Fibroblast of skin of right biceps (primary cell): Measurements from ENCODE around the gene DNAJC6.

ENCODE experiments used
- DNase-seq: peaks from one replicate; pipeline ENCODE4 v3.0.0-alpha.2; 2013

The DNAJC6 gene

GRCh38 chr1:65409816-65410326, 100.5 kb downstream of the DNAJC6 start:
- no peak for DNase-seq

- DNase-seq = peak; percentile 41
Observed at GRCh38 chr1:65412256-65412983, 103.1 kb downstream of the DNAJC6 start.

- peak; percentile 86 for DNase-seq
Observed at GRCh38 chr1:65412984-65413375, 103.6 kb downstream of the DNAJC6 start.

GRCh38 chr1:65414538-65414937, 105.2 kb downstream of the DNAJC6 start:
- no peak for DNase-seq

GRCh38 chr1:65416767-65417166, 107.4 kb downstream of the DNAJC6 start:
- no peak for DNase-seq

- DNase-seq = no peak
Observed at GRCh38 chr1:65417729-65418128, 108.4 kb downstream of the DNAJC6 start.

- DNase-seq = no peak
Observed at GRCh38 chr1:65418522-65419185, 109.3 kb downstream of the DNAJC6 start.

- DNase-seq = peak; percentile 98
Observed at GRCh38 chr1:65419681-65420589, 110.6 kb downstream of the DNAJC6 start.

- no peak for DNase-seq
Observed at GRCh38 chr1:65420590-65421350, 111.4 kb downstream of the DNAJC6 start, which contains the start of the genes LEPR and LEPROT. TSS of gene LEPR (plus strand) at chr1:65420668. CDS start at chr1:65565566, 144,898 bp downstream. TSS of gene LEPROT (plus strand) at chr1:65420668. CDS start at chr1:65420725, 57 bp downstream.

- DNase-seq = peak; percentile 18
Observed at GRCh38 chr1:65421351-65422025, 112.1 kb downstream of the DNAJC6 start.

- DNase-seq = peak; percentile 37
Observed at GRCh38 chr1:65422241-65423203, 113.2 kb downstream of the DNAJC6 start.

- peak; percentile 87 for DNase-seq
Observed at GRCh38 chr1:65423884-65424572, 114.7 kb downstream of the DNAJC6 start.

GRCh38 chr1:65424573-65424889, 115.2 kb downstream of the DNAJC6 start:
- DNase-seq = no peak

- peak; percentile 45 for DNase-seq
Observed at GRCh38 chr1:65425006-65425405, 115.7 kb downstream of the DNAJC6 start.

- peak; percentile 89 for DNase-seq
Observed at GRCh38 chr1:65425697-65426096, 116.4 kb downstream of the DNAJC6 start.

GRCh38 chr1:65429078-65429477, 119.7 kb downstream of the DNAJC6 start:
- DNase-seq = no peak

- DNase-seq = peak; percentile 76
Observed at GRCh38 chr1:65429806-65430205, 120.5 kb downstream of the DNAJC6 start.

GRCh38 chr1:65431111-65431705, 121.9 kb downstream of the DNAJC6 start:
- DNase-seq = peak; percentile 41

GRCh38 chr1:65432918-65433317, 123.6 kb downstream of the DNAJC6 start:
- DNase-seq = no peak
